T-helper 22 cell (primary cell): ENCODE results near the gene GNA12.
A peak's percentile ranks its signal among the peaks of the same experiment; 100 is the strongest.
"Not testable (repeated sequence)": the region's sequence is repeated elsewhere in the genome, so short reads cannot be mapped to it uniquely, and the experiment has no call there.

ENCODE experiments used
- DNase-seq: peaks from one replicate; pipeline ENCODE4 v3.0.0-alpha.2; 2020; ENCODE audit warnings: low read depth

The GNA12 gene

GRCh38 chr7:2711895-2712675 is 132.0 kb downstream of the GNA12 start:
- no peak for DNase-seq

- DNase-seq, result peak; percentile 35
Observed at GRCh38 chr7:2710901-2711551, 133.1 kb downstream of the GNA12 start.

GRCh38 chr7:2710286-2710655 is 133.8 kb downstream of the GNA12 start:
- DNase-seq, result peak; percentile 72

GRCh38 chr7:2709553-2710285 is 134.4 kb downstream of the GNA12 start:
- peak; percentile 52 for DNase-seq

- DNase-seq, result no peak
Observed at GRCh38 chr7:2708547-2709310, 135.4 kb downstream of the GNA12 start.

GRCh38 chr7:2708041-2708440 is 136.1 kb downstream of the GNA12 start:
- no peak for DNase-seq

GRCh38 chr7:2707481-2707880 is 136.6 kb downstream of the GNA12 start:
- no peak for DNase-seq

- DNase-seq, result no peak
Observed at GRCh38 chr7:2706685-2707126, 137.4 kb downstream of the GNA12 start.

- no peak for DNase-seq
Observed at GRCh38 chr7:2705371-2706096, 138.6 kb downstream of the GNA12 start.

- no peak for DNase-seq
Observed at GRCh38 chr7:2702594-2702957, 141.5 kb downstream of the GNA12 start.

- DNase-seq, result no peak
Observed at GRCh38 chr7:2701832-2702593, 142.1 kb downstream of the GNA12 start.

- no peak for DNase-seq
Observed at GRCh38 chr7:2701424-2701823, 142.7 kb downstream of the GNA12 start.

- DNase-seq, result no peak
Observed at GRCh38 chr7:2700141-2700850, 143.8 kb downstream of the GNA12 start.

- no peak for DNase-seq
Observed at GRCh38 chr7:2699289-2699620, 144.9 kb downstream of the GNA12 start.

GRCh38 chr7:2698581-2699288 is 145.4 kb downstream of the GNA12 start:
- DNase-seq, result peak; percentile 60

- not testable (repeated sequence) for DNase-seq
Observed at GRCh38 chr7:2694122-2694436, 150.0 kb downstream of the GNA12 start.

GRCh38 chr7:2693420-2694121 is 150.5 kb downstream of the GNA12 start:
- DNase-seq, result not testable (repeated sequence)

- DNase-seq, result no peak
Observed at GRCh38 chr7:2692543-2692942, 151.6 kb downstream of the GNA12 start.

- not testable (repeated sequence) for DNase-seq
Observed at GRCh38 chr7:2691932-2692439, 152.1 kb downstream of the GNA12 start.
